Esophagus squamous epithelium (tissue), 4 donors: ENCODE data around the gene AP4E1.

Experiments used
- POLR2A ChIP-seq, 4 donors: fragments of 450-650 bp; IDR thresholded peaks; one replicate each; pipeline ENCODE4 v1.6.1; 2017; ENCODE audit warnings: antibody characterized with exemption in 4 of 4, mild to moderate bottlenecking in 4 of 4, moderate library complexity in 3 of 4
- TF ChIP-seq, protein P1 (sequence below), 6 experiments: fragments of 450-650 bp in 4 of 6; fragments of 200-600 bp in 2 of 6; sonication (generic) in 2 of 6; IDR thresholded peaks; one replicate each; pipeline ENCODE4 v1.5.1; 2016 to 2019; ENCODE audit warnings: antibody characterized with exemption in 6 of 6, mild to moderate bottlenecking in 4 of 6, moderate library complexity in 4 of 6

DNA sequence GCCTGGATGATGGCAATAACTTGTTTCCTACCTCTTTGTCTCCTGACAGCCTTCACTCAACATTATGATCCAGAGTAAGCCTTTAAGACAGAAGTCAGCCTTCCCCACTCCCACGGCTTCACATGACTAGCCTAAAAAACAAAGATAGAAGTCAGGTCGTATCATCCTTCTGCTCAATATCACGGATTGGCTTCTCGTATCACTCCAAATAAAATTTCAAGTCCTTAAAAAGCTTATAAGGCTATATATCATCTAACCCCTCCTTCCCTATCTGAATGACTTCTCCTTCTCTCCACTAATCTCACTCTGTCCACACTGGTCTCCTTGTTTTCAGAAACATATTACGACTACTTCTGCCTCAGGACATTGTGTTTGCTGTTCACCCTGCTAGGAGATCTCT is 47.7 kb upstream of the AP4E1 start:
- TF ChIP-seq, protein P1, sequence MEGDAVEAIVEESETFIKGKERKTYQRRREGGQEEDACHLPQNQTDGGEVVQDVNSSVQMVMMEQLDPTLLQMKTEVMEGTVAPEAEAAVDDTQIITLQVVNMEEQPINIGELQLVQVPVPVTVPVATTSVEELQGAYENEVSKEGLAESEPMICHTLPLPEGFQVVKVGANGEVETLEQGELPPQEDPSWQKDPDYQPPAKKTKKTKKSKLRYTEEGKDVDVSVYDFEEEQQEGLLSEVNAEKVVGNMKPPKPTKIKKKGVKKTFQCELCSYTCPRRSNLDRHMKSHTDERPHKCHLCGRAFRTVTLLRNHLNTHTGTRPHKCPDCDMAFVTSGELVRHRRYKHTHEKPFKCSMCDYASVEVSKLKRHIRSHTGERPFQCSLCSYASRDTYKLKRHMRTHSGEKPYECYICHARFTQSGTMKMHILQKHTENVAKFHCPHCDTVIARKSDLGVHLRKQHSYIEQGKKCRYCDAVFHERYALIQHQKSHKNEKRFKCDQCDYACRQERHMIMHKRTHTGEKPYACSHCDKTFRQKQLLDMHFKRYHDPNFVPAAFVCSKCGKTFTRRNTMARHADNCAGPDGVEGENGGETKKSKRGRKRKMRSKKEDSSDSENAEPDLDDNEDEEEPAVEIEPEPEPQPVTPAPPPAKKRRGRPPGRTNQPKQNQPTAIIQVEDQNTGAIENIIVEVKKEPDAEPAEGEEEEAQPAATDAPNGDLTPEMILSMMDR (IDR thresholded peaks at IDR 0.05), result no peak
- no peak for TF ChIP-seq POLR2A (IDR thresholded peaks at IDR 0.05)
